Mammary epithelial cell (primary cell): ENCODE measurements around the gene BACH2.

ENCODE experiments used
- CTCF ChIP-seq, 2 donors: IDR thresholded peaks in 1 of 2; conservative IDR thresholded peaks in 1 of 2; 2 replicates each; pipeline ENCODE4 v1.5.1; 2011 to 2012; ENCODE audit warnings: inconsistent platforms in 2 of 2, low read length in 2 of 2, mild to moderate bottlenecking in 2 of 2, control low read depth in 1 of 2, low read depth in 1 of 2; ENCODE audit not compliant: insufficient read depth in 1 of 2; ENCODE audit errors: extremely low read depth in 1 of 2
- EZH2 ChIP-seq: IDR thresholded peaks from 2 replicates; pipeline ENCODE4 v1.6.1; 2012; ENCODE audit warnings: low read length, inconsistent platforms, borderline replicate concordance

GRCh38 chr6:90149280-90149679 lies 147.4 kb downstream of the BACH2 start:
- TF ChIP-seq EZH2 (no peak), CTCF (conservative IDR thresholded peaks at IDR 0.05 in 1 of 2, IDR thresholded peaks at IDR 0.05 in 1 of 2; ENCODE audit: extremely low read depth in 1 of 2, insufficient read depth in 1 of 2, low read depth in 1 of 2, low read length in 2 of 2) (no peak)
